NAMALWA (cell line): Measurements from ENCODE around the gene KPNB1.

ENCODE experiments used
- DNase-seq: peaks from one replicate; pipeline ENCODE4 v3.0.0-alpha.2; 2015; ENCODE audit warnings: low spot score

Gene KPNB1

DNA sequence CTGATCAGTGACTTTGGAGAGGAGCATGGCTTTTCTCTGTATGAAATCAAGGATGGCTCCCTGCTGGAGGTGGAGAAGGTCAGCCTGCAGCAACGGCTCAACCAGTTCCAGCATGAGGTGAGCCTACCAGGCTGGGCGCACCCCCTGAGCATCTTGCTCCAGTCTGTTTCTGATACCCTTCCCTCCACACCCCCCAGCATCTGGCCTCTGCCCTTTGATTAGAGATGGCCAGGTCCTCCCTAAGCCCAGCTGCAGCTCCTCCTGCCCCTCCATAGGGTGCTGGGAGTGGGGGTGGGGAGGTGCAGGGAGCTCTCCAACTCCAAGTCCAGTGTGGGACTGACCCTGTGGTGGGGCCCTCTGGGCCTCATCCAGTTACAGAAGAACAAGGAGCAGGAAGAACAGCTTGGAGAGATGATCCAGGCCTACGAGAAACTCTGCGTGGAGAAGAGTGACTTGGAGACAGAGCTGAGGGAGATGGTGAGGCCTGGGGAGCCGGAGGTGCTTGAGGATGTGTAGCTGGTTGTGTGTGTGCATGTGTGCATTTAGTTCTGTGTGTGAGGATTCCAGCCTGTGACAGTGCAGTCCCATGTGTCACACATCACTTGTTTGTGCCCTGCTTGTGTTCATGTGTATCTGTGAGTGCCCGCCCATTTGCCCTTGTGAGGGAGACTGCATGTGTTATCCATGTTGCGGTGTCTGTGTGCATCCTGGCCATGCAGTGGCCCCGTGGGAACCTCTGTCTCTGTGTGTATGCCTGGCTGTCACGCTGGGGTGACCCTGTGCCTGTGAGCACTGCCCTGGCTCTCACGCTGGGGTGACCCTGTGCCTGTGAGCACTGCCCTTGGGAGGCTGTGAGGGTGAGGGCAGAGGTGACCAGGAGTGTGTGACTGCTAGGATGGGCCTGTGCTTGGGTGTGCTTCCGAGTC is 47.3 kb downstream of the KPNB1 start:
- peak; percentile 53 for DNase-seq

DNA sequence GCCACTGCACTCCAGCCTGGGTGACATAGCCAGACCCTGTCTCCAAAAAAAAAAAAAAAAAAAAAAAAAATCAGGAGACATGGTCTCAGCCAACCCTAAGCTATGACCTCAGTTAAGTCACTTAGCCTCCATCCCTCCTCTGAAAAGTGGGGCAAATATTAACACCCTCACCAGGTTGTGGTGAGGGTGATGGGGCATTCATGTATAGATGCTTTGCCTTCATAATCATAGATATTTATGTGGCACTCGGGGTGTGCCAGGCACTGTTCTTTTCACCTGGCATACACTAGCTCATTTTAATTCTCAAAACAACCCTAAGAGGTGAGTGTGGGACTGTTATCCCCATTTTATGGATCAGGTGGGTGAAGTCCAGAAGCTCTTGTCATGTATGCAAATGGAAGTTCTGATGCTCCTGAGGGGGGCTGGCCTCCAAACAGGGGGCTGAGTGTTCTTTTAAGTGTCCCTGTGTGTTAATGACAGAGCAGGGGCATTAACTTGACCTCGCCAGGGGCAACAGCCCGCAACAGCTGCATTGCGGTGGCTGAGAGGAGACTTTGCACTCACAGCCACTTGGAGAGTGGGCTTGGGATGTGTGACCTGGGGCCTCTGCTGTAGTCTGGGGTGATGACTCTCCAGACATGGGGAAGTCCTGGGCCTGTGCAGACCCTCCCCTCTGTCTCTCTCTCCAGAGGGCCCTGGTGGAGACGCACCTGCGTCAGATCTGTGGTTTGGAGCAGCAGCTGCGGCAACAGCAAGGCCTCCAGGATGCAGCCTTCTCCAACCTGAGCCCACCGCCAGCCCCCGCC is 48.4 kb downstream of the KPNB1 start:
- no peak for DNase-seq

DNA sequence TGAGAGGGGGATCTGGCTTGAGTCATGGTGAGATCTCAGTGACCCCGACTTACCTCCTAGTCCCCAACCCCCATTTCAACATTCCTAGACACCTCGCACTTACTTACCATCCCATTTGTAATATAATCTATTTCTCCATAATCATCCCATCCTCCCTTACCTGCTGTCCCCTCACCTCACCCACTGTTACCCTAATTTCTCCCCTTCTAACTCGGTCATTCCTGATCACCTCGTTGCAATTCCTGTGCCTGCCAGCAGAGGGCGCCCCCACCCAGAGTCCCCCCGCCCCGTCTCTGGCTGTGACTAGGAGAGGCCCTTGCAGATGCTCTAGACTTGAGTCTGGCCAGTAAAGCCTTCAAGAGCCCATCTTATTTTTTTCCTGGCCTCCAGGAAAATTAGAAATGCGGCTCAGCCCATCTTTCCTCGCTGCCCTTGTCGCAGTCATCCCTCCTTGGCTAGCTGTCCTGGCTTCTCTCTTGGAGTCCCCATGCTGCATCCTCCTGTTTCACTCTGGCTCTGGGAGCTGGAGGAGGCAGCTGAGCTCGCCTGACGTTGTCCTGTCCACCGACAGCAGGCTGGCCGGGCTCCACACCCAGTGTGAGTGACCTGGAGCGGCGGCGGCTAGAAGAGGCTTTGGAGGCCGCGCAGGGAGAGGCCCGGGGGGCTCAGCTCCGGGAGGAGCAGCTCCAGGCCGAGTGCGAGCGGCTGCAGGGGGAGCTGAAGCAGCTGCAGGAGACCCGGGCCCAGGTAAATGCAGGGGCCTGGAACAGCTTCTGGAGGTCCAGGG is 49.2 kb downstream of the KPNB1 start:
- DNase-seq, result peak; percentile 76

DNA sequence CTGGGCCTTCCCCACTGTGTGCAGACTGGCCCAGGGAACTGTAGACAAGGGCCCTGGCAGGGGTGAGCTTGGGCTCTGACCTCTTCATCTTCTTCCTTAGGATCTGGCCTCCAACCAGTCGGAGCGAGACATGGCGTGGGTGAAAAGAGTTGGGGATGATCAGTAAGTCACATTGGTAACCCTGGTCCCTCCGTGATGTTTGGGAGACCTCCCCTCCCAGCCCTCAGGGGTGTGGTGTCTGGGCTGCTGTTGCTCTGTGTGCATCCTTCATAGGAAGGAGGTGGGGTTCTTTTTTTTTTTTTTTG is 49.8 kb downstream of the KPNB1 start:
- DNase-seq, result no peak

DNA sequence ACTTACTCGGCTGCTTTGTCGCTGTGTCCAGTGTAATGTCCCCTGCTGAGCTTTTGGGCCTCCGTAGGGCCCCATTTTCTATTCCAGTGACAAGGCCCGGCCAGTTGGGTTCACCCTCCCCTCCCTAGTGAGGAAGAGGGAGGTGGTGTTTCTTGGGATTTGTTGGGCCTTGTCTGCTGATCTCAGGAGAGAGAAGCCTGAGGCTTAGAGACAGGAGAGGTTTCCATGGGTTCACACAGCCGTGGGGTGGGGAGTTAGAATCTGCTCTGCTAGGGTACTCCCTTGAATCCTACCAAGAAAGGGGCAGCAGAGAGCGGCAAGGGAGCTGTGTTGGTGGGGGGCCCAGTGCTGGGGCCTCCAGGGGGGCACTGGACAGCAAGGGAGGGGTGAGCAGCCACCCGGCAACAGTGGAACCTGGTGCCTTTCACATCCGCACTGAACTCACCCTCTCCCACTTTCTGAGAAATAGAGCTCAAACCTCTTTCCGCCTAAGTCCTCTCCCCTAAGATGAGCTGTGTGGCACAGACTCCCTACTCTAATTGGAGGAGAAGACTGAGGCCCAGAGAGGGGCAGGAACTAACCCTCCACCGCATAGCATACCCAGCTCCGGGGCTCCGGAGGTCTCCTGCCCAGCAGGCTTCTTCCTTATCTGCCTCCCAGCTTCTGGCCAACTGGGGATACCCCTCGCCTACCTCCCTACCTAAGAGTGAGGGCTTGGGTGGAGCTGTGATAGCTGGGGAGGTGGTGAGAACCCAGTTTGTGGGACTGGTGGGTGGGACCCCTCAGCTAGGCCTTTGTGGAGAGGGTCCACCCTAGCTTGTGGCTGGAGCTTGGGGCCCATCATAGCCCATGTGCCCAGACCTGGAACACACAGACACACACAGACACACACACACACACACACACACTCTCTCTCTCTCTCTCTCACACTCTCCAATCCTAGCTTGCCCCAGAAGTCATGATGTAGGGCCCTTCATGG is 51.0 kb downstream of the KPNB1 start:
- DNase-seq, result no peak

DNA sequence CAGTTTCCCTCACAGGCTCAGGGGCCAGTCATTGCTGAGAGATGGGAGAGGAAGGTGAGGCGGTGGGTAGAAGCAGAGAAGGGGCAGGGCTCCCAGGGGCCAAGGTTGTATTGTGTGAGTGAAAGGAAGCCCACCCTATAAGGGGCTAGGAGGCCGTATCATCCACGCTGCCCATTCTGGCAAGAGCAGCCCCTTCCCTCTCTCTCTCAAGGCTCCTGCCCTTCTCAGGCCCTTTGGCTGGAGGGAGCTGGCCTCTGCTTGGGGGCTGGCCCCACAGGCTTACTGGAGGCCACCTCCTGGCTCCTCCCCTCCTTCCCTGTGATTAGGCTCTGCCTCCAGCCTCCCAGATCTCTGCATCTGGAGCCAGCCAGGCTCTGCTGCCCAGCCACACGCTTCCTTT is 51.9 kb downstream of the KPNB1 start:
- no peak for DNase-seq

DNA sequence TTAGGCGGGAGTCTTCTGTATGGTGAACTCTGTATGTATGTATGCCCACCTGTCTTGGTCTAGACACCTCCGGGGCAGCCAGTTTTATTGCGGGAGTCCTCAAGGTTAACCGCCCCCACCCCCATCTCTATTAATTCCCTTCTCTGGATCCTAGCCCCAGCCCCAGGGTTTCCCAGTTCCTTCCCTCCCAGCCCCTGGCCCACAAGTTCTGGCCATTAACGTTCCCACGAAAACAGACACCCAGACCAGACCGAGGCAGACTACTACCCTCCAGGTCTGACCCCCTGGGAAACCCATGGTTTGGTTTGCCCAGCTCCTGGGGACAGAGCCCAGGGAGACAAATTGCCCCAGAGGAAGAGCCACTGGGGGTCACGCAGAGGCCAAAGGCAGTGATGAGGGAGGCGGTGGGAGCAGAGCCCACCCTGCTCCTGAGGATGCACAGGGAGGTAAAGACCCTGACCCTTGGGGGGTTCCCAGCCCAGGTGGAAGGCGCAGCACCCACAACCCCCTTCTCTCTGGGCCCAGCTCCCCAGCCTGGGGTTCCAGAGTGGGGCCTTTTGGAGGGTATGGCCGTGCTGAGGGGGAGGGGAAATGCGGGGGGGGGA is 52.8 kb downstream of the KPNB1 start:
- no peak for DNase-seq

DNA sequence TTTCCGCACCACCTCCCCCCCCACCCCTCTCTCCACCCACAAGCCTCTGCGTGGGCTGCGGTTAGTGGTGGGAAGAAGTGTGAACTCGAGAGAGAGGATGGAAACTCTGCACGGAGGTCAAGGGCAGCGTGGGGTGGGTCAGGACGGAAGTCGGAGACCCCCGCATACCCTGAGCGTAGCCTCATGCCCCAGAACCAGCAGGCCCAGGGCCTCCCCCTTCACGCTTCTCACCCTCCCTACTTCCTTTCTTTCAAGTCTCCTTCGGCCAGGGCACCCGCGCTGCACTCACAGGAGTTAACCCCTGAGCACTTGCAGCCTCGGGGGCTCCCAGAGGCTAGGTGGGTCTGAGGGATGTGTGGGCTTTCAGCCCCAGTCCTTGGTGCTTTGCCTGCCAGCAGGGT is 53.5 kb downstream of the KPNB1 start:
- DNase-seq, result peak; percentile 48

DNA sequence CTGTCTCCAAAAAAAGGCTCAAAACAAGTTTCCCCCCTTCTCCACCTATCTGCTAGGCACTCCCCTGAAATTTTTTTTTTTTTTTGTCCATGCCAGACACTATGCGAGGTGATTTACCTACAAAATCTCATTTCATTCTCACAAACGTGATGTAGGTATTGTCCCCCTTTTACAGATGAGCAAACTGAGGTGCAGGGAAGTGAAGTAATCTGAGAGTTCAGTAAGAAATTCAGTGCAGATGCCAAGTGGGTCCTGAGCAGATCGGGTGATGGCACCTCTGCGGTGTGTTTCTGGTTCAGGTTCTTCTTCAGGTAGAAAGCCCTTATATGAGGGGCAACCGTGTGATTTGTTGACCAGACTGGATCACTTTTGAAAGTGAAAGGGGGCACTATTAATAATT is 54.0 kb downstream of the KPNB1 start:
- no peak for DNase-seq

DNA sequence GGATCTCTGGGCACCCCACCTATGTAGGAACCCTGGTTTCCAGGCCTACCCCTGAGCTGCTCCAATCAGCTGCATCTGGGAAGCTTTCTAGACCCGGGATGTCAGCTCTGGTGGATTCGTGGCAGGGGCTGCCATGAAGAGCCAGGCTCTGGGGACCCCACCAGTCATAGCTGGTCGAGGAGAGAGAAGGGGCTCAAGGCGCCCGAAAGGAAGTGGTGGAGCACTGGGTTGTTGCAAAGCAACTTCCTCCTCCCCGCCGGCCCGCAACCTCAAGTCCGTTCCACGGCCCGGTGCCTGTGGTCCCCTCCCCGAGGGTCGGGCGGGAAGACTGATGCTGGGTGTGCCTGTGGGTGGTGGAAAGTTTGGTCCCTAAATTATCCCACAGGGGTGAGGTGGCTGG is 54.4 kb downstream of the KPNB1 start:
- DNase-seq, result peak; percentile 46

DNA sequence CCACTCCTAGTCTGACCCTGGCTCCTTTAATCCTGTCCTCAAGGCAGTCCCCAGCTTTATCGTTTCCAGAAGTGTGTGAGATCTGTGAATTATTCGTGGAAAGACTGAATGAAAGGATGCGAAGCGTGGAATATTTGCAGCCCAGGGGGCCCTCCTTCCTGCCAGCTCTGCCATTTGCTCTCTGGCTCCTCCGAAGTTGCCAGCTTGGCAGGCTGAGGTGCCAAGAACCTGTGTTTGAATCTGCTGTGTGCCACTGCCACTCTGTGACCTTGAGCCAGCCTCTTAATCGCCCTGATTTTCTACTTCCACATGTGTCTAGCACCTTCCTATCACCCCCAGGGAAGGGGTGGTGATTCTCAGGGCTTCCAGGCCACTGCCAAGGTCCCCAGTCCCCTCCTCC is 55.0 kb downstream of the KPNB1 start:
- DNase-seq, result no peak

DNA sequence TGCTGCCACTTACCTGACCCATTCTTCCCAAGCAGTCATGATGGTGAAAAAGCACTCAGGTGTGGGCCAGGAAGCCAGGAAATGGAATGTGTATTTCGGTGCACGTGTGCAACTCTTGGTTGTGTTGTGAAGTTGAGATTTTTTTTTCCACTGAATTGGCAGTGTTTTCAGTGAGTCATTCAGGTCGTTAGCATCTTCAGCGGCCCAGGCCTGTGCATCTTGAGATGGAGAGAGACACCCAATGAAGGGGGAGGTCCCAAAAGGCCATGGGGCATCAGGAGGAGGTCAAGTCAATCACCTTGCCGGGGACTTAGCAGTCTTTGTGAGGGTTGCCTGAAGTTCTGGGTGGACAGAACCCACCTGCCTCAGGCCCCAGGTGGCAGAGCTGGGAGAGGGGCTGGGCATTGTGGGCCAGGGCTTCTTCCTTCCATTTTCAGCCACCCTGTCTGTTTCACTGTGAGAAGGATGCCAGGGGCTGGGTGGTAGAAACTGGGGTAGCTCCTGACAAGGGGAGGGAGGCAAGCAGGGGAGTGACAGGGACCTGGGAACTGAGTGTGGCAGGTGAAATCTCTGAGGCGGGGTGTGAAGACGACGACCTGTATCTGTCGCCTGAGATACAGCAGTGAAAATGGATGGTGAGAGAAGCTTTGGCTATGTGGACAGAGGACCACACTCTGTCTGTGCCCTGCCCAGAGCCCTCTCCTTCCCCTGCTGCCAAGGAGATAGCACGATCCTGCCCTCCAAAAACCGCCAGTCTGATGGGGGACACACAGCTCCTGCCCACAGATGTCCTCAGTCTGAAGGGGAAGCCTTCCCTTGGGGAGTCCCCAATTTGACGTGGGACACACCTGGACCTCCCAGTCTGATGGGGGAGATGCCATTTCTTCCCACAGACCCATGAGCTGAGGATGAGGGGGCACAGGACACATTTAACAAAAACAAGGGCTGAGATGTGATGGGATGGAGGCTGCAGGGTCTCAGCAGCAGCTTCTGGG is 56.1 kb downstream of the KPNB1 start:
- DNase-seq, result no peak

DNA sequence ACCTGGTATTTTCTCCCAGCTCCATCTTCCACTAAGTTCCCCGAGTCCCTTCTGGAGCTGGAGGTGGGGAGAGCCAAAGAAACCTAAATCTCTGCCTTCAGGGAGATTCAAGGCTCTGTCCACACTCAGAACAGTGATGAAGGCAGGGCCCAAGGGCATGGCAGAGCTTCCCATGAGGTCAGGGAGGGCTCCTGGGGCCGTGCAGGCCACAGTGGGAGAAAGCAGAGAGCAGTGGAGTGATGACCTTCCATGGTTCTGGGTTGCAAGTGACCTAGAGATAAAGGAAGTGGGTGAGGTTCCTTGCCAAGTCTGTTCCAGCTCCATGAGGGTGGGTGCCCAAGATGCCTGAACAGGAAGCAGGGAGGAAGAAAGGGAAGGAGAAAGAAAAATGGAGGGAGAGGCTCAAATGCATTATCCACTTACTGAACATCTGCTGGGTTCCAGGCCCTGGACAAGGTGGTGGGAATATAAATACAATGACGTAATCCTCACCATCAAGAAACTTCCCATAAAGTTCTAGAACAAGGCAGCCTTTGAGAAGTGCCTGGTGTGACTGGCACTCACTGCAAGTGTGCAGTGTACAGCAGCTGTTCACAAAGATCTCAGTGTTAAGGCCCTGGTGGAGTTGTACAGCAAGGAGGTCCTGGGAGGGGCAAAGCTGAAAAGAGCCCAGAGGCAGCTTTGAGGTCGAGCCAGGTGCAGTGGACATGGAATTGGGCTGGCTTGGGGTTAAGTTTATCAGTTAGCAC is 57.5 kb downstream of the KPNB1 start:
- DNase-seq, result no peak

DNA sequence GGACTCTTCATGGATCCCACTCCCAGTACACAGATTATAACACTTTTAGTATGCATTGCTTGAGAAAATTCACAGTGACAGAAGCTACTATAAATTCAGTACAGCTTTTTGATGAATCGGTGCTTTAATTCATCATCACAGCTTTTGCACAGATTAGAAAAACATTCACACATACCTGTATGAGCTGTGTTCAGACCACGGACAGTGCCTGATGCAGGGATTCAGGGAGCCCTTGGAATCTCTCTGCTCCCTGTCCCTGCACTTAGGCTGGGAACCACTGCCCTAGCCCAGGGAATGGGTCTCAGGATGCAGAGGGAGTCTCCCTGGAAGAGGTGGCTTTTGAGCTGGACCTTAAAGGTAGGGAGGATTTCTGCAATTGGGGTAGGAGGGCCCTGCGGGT is 58.2 kb downstream of the KPNB1 start:
- no peak for DNase-seq

DNA sequence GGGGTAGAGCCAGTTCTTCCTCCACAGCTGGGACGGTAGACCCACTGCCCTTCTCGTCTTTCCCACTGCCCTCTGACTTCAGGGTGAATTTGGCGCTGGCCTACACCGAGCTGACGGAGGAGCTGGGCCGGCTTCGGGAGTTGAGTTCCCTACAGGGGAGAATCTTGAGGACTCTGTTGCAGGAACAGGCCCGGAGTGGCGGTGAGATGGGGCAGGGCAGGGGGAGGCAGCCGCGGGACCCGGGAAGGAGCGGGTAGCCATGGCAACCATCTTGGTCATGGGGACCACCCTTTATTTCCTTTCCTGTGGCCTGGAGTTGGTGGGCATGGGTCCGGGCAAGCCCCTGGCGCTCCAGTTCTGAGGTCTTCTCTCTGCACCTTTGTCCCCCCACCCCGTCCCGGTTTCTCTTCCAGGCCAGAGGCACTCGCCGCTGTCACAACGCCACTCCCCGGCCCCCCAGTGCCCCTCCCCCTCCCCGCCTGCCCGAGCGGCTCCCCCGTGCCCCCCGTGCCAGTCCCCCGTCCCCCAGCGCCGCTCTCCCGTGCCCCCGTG is 58.7 kb downstream of the KPNB1 start:
- no peak for DNase-seq

DNA sequence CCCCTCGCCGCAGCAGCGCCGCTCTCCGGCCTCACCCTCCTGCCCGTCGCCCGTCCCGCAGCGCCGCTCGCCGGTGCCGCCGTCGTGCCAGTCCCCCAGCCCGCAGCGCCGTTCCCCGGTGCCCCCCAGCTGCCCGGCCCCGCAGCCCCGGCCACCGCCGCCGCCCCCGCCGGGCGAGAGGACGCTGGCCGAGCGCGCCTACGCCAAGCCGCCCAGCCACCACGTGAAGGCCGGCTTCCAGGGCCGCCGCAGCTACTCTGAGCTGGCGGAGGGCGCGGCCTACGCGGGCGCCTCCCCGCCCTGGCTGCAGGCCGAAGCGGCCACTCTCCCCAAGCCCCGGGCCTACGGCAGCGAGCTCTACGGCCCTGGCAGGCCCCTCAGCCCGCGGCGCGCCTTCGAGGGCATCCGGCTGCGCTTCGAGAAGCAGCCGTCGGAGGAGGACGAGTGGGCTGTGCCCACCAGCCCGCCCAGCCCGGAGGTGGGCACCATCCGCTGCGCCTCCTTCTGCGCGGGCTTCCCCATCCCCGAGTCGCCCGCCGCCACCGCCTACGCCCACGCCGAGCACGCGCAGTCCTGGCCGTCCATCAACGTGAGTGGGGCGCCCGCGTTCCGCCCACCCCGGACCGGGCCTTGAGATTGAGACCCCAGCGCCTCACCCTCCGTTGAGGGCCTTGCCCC is 59.3 kb downstream of the KPNB1 start:
- DNase-seq, result no peak

DNA sequence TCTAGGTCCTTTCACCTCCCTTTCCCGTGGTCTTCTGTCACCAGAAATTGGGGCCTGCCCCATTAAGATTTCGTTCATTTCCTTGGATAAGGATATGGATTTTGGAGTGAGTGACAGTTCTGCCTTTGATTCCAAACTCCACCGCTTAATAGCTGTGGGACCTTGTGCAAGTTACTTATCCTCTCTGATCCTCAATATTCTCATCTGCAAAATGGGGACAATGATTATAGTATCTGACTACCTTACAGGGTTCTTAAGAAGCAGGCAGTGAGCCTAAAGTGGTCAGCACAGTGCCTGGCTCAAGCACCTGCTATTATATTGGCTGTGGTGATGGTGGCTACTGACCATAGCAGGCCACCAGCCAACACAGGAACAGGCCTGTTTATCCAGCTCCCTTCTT is 59.9 kb downstream of the KPNB1 start:
- no peak for DNase-seq
